ENCODE data around the gene RPTOR. TPM values are rescaled to one million over a fixed set of nuclear protein-coding genes. Genes with fewer than 3 reads are reported as not detected.
A peak's percentile ranks its signal among the peaks of the same experiment; 100 is the strongest.

Gene RPTOR
- total and polyA plus RNA-seq, 10 of the 15 experiments (the other 5 are each of a cell fraction or from before 2014, with no cell fraction given) = 0.18 to 32.1 (median 7.8) TPM

DNA sequence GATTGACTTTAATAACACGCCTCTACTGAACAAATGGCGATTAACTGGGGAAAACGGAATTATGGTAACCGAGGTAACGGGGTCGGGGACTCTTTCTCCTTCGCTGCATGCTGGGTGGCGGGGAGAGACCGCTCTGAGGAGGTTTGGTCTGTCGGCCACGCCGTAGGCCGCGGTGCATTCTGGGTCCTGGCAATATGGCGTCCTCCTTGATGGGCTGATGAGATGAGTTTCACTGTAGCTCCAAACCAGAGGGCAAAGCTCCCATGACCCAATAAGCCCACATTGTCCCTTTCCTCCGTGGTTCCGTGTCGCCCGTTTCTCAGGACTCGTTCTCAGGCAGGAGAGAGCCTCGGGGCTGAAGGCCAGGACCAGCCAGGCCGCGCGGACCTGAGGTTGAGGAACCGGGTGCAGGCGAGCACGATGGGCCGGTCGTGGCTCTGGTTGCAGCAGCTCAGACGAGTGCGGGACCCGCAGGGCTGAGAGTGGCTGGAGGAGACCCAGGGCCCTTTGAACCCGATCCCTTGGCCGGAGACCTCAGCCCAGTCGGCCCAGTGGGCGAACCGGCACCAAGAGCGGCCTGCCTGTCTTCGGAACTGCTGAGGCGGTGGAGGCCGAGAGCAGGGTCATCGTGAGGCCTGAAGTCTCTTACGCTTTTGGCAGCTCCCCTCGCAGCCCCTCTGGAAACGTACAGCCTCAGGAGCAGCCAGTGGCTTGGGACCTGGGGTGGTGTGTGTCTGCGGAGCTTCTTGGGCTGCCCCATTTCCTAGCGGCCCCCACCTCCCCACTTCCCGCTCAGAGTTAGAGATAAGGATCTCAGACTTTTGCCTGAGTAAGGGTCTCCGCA is at the start of gene RPTOR (continued):
- TF ChIP-seq CEBPZ (IDR thresholded peaks at IDR 0.05; ENCODE audit: low read depth, low read length) (0 out of 2 replicates have a peak, but pooled peaks have one; percentile 53), IKZF2 (IDR thresholded peaks at IDR 0.05) (no peak; a peak in 1 of 4 replicates), ZSCAN29 (IDR thresholded peaks at IDR 0.05) (no peak), SRF (IDR thresholded peaks at IDR 0.05; ENCODE audit: low read depth in 2 of 2, low read length in 2 of 2) (peak in 1 of 2 experiments; percentile 22; a peak in 1 of 4 replicates), SMARCA5 (IDR thresholded peaks at IDR 0.05) (0 out of 2 replicates have a peak, but pooled peaks have one; percentile 29), WRNIP1 (IDR thresholded peaks at IDR 0.05; ENCODE audit: borderline replicate concordance, low read depth, low read length) (no peak), JUND (IDR thresholded peaks at IDR 0.05; ENCODE audit: low read depth, low read length) (no peak), HDAC6 (IDR thresholded peaks at IDR 0.05; ENCODE audit: unreplicated experiment) (no peak), SIX5 (IDR thresholded peaks at IDR 0.05; ENCODE audit: low read depth, low read length, severe bottlenecking) (peak; percentile 78), STAT3 (IDR thresholded peaks at IDR 0.05; ENCODE audit: low read depth, low read length) (no peak), ESRRA (IDR thresholded peaks at IDR 0.05; ENCODE audit: low read length) (no peak), SMC3 (IDR thresholded peaks at IDR 0.05; ENCODE audit: borderline replicate concordance, low read length) (no peak), SUPT20H (IDR thresholded peaks at IDR 0.05; ENCODE audit: borderline replicate concordance, control insufficient read depth, low read depth, low read length) (no peak), YY1 (IDR thresholded peaks at IDR 0.05; ENCODE audit: low read depth, low read length) (peak; percentile 100), ZNF384 (IDR thresholded peaks at IDR 0.05; ENCODE audit: borderline replicate concordance, low read depth, low read length) (no peak), IRF4 (IDR thresholded peaks at IDR 0.05; ENCODE audit: low read depth, low read length) (0 out of 2 replicates have a peak, but pooled peaks have one; percentile 44)
- TF ChIP-seq, protein P1, sequence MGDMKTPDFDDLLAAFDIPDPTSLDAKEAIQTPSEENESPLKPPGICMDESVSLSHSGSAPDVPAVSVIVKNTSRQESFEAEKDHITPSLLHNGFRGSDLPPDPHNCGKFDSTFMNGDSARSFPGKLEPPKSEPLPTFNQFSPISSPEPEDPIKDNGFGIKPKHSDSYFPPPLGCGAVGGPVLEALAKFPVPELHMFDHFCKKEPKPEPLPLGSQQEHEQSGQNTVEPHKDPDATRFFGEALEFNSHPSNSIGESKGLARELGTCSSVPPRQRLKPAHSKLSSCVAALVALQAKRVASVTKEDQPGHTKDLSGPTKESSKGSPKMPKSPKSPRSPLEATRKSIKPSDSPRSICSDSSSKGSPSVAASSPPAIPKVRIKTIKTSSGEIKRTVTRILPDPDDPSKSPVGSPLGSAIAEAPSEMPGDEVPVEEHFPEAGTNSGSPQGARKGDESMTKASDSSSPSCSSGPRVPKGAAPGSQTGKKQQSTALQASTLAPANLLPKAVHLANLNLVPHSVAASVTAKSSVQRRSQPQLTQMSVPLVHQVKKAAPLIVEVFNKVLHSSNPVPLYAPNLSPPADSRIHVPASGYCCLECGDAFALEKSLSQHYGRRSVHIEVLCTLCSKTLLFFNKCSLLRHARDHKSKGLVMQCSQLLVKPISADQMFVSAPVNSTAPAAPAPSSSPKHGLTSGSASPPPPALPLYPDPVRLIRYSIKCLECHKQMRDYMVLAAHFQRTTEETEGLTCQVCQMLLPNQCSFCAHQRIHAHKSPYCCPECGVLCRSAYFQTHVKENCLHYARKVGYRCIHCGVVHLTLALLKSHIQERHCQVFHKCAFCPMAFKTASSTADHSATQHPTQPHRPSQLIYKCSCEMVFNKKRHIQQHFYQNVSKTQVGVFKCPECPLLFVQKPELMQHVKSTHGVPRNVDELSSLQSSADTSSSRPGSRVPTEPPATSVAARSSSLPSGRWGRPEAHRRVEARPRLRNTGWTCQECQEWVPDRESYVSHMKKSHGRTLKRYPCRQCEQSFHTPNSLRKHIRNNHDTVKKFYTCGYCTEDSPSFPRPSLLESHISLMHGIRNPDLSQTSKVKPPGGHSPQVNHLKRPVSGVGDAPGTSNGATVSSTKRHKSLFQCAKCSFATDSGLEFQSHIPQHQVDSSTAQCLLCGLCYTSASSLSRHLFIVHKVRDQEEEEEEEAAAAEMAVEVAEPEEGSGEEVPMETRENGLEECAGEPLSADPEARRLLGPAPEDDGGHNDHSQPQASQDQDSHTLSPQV (IDR thresholded peaks at IDR 0.05) = no peak
- TF ChIP-seq, protein P2, sequence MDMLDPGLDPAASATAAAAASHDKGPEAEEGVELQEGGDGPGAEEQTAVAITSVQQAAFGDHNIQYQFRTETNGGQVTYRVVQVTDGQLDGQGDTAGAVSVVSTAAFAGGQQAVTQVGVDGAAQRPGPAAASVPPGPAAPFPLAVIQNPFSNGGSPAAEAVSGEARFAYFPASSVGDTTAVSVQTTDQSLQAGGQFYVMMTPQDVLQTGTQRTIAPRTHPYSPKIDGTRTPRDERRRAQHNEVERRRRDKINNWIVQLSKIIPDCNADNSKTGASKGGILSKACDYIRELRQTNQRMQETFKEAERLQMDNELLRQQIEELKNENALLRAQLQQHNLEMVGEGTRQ (IDR thresholded peaks at IDR 0.05; ENCODE audit: borderline replicate concordance, low read depth, low read length) = no peak
- TF ChIP-seq, protein P3, sequence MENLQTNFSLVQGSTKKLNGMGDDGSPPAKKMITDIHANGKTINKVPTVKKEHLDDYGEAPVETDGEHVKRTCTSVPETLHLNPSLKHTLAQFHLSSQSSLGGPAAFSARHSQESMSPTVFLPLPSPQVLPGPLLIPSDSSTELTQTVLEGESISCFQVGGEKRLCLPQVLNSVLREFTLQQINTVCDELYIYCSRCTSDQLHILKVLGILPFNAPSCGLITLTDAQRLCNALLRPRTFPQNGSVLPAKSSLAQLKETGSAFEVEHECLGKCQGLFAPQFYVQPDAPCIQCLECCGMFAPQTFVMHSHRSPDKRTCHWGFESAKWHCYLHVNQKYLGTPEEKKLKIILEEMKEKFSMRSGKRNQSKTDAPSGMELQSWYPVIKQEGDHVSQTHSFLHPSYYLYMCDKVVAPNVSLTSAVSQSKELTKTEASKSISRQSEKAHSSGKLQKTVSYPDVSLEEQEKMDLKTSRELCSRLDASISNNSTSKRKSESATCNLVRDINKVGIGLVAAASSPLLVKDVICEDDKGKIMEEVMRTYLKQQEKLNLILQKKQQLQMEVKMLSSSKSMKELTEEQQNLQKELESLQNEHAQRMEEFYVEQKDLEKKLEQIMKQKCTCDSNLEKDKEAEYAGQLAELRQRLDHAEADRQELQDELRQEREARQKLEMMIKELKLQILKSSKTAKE (IDR thresholded peaks at IDR 0.05; ENCODE audit: low read depth, poor library complexity, severe bottlenecking) = no peak
